Left renal cortex interstitium (tissue), 4 donors: Measurements from ENCODE around the gene BCAS3. TPM values are rescaled to one million over a fixed set of nuclear protein-coding genes. Genes with fewer than 3 reads are reported as not detected.
"Not testable (repeated sequence)": the region's sequence is repeated elsewhere in the genome, so short reads cannot be mapped to it uniquely, and the experiment has no call there.

ENCODE experiments used
- DNase-seq, 4 donors: peaks; one replicate each; pipeline ENCODE4 v3.0.0-alpha.2; 2013; ENCODE audit warnings: low read depth in 4 of 4, low spot score in 2 of 4, missing footprints in 1 of 4
- polyA plus RNA-seq, 4 donors: library from polyadenylated mRNA; unstranded; fragments of 120-200 nt; gene quantifications; one replicate each; pipeline ENCODE4 v1.2.1, GENCODE V29; 2013; ENCODE audit not compliant: insufficient read length in 4 of 4

The BCAS3 gene
- polyA plus RNA-seq, 4 donors: 28.0 to 30.8 (median 29.6) TPM

GRCh38 chr17:61143026-61143425 is 465.4 kb downstream of the BCAS3 start:
- no peak for DNase-seq

- DNase-seq: no peak
Observed at GRCh38 chr17:61144137-61144536, 466.5 kb downstream of the BCAS3 start.

GRCh38 chr17:61144617-61145564 is 467.2 kb downstream of the BCAS3 start:
- no peak for DNase-seq

DNA sequence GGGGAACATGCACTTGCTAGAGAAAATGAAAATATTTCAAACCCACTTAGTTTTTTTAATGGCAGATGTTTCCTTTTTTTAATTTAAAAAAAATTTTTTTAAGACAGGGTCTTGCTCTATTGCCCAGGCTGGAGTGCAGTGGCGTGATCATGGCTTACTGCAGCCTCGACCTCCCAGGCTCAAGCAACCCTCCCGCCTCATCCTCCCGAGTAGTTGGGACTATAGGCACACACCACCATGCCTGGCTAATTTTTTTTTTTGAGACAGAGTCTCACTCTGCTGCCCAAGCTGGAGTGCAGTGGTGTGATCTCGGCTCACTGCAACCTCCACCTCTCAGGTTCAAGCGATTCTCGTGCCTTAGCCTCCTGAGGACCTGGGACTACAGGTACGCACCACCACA is 469.2 kb downstream of the BCAS3 start:
- DNase-seq: not testable (repeated sequence)

DNA sequence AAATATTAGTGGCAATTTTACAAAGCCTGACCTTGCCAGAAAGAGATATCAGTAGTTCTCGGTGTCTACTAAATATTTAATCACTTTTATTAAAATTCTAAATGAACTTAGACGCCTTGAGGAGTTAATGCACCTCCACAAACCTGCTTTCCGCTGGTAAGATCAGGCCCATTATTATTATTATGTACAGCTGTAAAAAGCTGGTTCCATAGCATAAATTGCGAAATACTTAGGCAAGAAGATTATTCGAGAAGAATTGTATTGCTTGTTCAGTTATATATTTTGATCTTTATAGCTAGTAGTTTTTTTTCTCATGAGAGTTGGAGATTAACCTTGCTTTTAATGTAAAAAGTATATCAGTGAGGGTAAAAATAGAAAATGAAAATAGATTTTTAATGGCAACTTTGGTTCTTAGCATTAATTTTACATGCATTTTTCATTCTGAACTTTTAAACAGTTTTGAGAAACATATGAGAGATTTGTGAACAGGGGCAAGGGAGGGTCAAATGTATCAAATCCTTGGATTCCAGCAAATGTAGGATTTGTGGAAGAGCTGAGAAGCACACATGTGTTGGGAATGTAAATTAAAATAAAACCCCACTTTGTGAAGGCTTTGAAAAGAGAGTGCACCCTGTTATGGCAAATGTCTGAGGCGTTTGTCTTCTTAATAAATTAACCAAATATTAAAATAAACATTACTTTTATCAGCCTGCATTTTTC is 471.6 kb downstream of the BCAS3 start:
- DNase-seq: no peak

- DNase-seq: peak in 1 of 4 donors; percentile 59
Observed at GRCh38 chr17:61149862-61150362, 472.3 kb downstream of the BCAS3 start.

GRCh38 chr17:61150686-61151299 is 473.1 kb downstream of the BCAS3 start:
- no peak for DNase-seq

DNA sequence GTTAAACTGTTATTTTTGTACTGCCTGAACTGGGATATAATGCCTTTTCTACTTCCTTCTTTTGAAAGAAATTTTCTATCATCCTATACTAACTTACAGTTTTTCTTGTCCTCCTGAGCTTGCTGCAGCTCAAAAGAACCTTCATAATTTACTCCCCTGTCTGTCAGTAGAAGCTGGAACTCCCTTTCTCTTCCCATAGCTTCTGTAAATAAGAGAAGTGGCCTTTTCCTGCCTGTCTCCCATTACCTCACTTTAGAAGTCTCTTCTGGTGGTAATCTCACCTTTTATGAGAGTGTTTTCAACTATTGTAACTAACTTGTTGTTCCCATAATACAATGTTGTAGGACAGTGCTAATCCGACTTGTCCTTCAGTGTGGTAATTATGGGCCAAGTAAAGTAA is 475.2 kb downstream of the BCAS3 start:
- no peak for DNase-seq

- no peak for DNase-seq
Observed at GRCh38 chr17:61155590-61156237, 478.1 kb downstream of the BCAS3 start.

GRCh38 chr17:61157246-61157886 is 479.7 kb downstream of the BCAS3 start:
- no peak for DNase-seq

- DNase-seq: no peak
Observed at GRCh38 chr17:61158376-61158775, 480.7 kb downstream of the BCAS3 start.

DNA sequence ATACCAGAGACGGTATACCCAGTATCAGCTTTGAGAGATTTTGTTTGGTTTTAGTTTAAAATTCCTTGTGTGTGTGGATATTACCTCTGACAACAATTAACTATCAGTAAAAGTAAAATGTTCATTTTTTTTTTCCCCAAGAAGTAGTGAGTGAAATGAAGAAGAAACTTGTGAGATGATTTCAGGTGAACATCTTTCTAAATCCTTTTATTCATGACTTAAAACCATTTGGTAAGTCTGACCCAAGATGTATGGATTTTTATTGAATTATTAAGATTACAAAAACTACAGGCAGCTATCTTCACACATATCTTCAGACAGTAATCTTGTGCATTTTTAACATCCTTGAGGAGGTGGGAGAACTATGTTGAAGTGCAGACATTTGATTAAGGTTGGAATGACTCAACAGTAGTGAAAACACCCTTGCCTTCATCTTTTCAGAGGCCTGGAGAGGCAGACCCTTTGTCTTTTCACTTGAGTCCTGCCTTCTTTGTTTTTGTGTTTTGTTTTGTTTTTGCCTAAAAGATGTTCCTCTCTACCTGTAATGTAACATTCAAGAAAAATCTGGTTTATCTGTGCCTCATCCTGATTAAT is 481.7 kb downstream of the BCAS3 start:
- no peak for DNase-seq

DNA sequence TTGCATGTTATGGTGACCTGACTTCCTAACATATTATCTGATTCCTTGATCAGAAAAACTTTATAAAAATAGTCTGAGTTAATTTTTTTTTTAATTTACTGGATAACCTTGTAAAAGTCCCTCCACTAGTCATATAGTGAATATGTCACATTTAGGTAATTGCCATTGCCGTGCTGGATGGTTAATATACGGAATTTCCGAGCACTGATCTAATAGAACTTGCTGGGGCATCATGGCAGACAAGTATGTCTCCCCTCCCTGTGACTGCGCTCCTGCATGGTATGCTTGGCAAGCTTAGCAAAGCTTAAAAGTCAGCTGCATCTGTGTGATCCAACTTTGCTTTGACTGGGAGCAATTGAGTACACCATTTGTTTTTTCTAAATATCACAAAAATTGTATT is 482.6 kb downstream of the BCAS3 start:
- no peak for DNase-seq

GRCh38 chr17:61160789-61161445 is 483.3 kb downstream of the BCAS3 start:
- no peak for DNase-seq

DNA sequence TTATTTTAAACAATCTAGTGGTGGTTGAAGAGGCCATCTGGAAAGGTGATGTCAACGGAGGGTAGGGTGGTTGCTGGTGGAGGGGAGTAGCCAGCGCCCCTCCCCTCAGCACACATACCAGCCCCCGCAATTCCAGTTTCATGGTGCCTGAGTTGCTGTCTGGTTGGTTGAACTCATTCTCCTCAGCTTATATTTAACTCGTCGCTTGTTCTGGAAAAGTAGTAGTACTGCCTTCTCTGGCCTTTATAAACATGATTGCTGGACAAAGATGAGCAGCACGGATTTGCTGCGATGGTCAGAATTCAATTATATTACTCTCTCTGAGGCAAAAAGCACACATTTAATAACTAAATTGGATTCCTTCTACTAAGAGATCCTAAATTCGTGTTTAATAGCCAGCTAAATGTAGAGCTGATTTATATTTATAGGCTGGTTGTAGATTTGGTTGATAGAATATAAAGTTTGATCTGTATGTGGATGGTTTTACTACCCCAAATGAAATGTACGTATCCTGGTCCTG is 484.0 kb downstream of the BCAS3 start:
- DNase-seq: peak in 1 of 4 donors; percentile 59

- DNase-seq: no peak
Observed at GRCh38 chr17:61164517-61164916, 486.9 kb downstream of the BCAS3 start.

GRCh38 chr17:61167075-61167474 is 489.4 kb downstream of the BCAS3 start:
- no peak for DNase-seq

GRCh38 chr17:61168506-61168905 is 490.9 kb downstream of the BCAS3 start:
- no peak for DNase-seq

- no peak for DNase-seq
Observed at GRCh38 chr17:61174310-61174709, 496.7 kb downstream of the BCAS3 start.
